Muscle of leg (tissue), 16 donors: Measurements from ENCODE around the gene WDR45. TPM values are rescaled to one million over a fixed set of nuclear protein-coding genes. Genes with fewer than 3 reads are reported as not detected.
A peak's percentile ranks its signal among the peaks of the same experiment; 100 is the strongest.
"Not testable (repeated sequence)": the region's sequence is repeated elsewhere in the genome, so short reads cannot be mapped to it uniquely, and the experiment has no call there.

Experiments
- DNase-seq: peaks from one replicate; pipeline ENCODE4 v3.0.0; 2013
- H3K27ac ChIP-seq: one replicate; pipeline ENCODE4 v1.5.1; 2013; ENCODE audit warnings: mild to moderate bottlenecking, low read length, control low read depth
- H3K27me3 ChIP-seq: one replicate; pipeline ENCODE4 v1.6.1; 2013; ENCODE audit warnings: low read length; ENCODE audit not compliant: control insufficient read depth, insufficient read depth
- H3K36me3 ChIP-seq: one replicate; pipeline ENCODE4 v1.6.1; 2013; ENCODE audit warnings: low read length; ENCODE audit not compliant: control insufficient read depth, insufficient read depth
- H3K4me1 ChIP-seq: one replicate; pipeline ENCODE4 v1.6.1; 2013; ENCODE audit warnings: low read length; ENCODE audit not compliant: control insufficient read depth, insufficient read depth
- H3K4me3 ChIP-seq: one replicate; pipeline ENCODE4 v1.5.1; 2013; ENCODE audit warnings: low read length, control low read depth
- H3K9me3 ChIP-seq: replicated peaks from 2 replicates; pipeline ENCODE4 v1.6.1; 2013; ENCODE audit warnings: low read depth, low read length; ENCODE audit not compliant: control insufficient read depth
- WGBS: methylation state at CpG from one replicate; pipeline ENCODE4 v1.1.5; 2013; ENCODE audit warnings: missing lambda C conversion rate; ENCODE audit not compliant: insufficient coverage; 5-methylcytosine and 5-hydroxymethylcytosine counted together
- long read RNA-seq, 11 donors: transcript quantifications; one replicate each; lab custom pipeline, GENCODE V29; 2026
- polyA plus RNA-seq, 8 donors: library from polyadenylated mRNA; unstranded; fragments of 120-200 nt; gene quantifications; one replicate each; pipeline versions ENCODE4 v1.2.1 to v1.2.3, GENCODE V29; 2013; ENCODE audit warnings: inconsistent platforms in 1 of 8, low replicate concordance in 1 of 8; ENCODE audit not compliant: insufficient read length in 8 of 8, insufficient read depth in 1 of 8
- total RNA-seq: library from RNA; stranded (reverse); fragments of 120-200 nt; gene quantifications from one replicate; pipeline ENCODE4 v1.2.4, GENCODE V29; 2013

Gene WDR45
- total RNA-seq (25.5 TPM), polyA plus RNA-seq (10 to 100 TPM; 34.1 to 39.1 (median 36.6) TPM)
- long read RNA-seq, donor 1, partial matches to known transcripts, result 0 of 2 reads
- long read RNA-seq, donor 1, other reads (novel, unspliced or antisense), result 0 of 2 reads
- long read RNA-seq, donor 2, result 0 reads
- long read RNA-seq, donor 3, partial matches to known transcripts, result 0 of 8 reads
- long read RNA-seq, donor 3, other reads (novel, unspliced or antisense), result 0 of 8 reads
- long read RNA-seq, donor 4, transcript WDR45-207 (11 exons, 1,639 nt), result major isoform, 5 of 5 reads
- long read RNA-seq, donor 4, partial matches to known transcripts, result 0 of 5 reads
- long read RNA-seq, donor 4, other reads (novel, unspliced or antisense), result 0 of 5 reads
- long read RNA-seq, donor 5, transcript WDR45-207 (11 exons, 1,639 nt), result major isoform, 14 of 18 reads
- long read RNA-seq, donor 5, partial matches to known transcripts, result 0 of 18 reads
- long read RNA-seq, donor 5, other reads (novel, unspliced or antisense), result 0 of 18 reads
- long read RNA-seq, donor 6, transcript WDR45-207 (11 exons, 1,639 nt), result major isoform, 9 of 11 reads
- long read RNA-seq, donor 6, partial matches to known transcripts, result 0 of 11 reads
- long read RNA-seq, donor 6, other reads (novel, unspliced or antisense), result 0 of 11 reads
- long read RNA-seq, donor 7, transcript WDR45-207 (11 exons, 1,639 nt), result major isoform, 5 of 10 reads
- long read RNA-seq, donor 7, partial matches to known transcripts, result 0 of 10 reads
- long read RNA-seq, donor 7, other reads (novel, unspliced or antisense), result 0 of 10 reads
- long read RNA-seq, donor 8, partial matches to known transcripts, result 0 of 4 reads
- long read RNA-seq, donor 8, other reads (novel, unspliced or antisense), result 0 of 4 reads
- long read RNA-seq, donor 9, partial matches to known transcripts, result 0 of 10 reads
- long read RNA-seq, donor 9, other reads (novel, unspliced or antisense), result 0 of 10 reads
- long read RNA-seq, donor 10, transcript WDR45-207 (11 exons, 1,639 nt), result major isoform, 11 of 12 reads
- long read RNA-seq, donor 10, partial matches to known transcripts, result 0 of 12 reads
- long read RNA-seq, donor 10, other reads (novel, unspliced or antisense), result 0 of 12 reads
- long read RNA-seq, donor 11, transcript WDR45-207 (11 exons, 1,639 nt), result major isoform, 6 of 10 reads
- long read RNA-seq, donor 11, partial matches to known transcripts, result 0 of 10 reads
- long read RNA-seq, donor 11, other reads (novel, unspliced or antisense), result 0 of 10 reads

DNA sequence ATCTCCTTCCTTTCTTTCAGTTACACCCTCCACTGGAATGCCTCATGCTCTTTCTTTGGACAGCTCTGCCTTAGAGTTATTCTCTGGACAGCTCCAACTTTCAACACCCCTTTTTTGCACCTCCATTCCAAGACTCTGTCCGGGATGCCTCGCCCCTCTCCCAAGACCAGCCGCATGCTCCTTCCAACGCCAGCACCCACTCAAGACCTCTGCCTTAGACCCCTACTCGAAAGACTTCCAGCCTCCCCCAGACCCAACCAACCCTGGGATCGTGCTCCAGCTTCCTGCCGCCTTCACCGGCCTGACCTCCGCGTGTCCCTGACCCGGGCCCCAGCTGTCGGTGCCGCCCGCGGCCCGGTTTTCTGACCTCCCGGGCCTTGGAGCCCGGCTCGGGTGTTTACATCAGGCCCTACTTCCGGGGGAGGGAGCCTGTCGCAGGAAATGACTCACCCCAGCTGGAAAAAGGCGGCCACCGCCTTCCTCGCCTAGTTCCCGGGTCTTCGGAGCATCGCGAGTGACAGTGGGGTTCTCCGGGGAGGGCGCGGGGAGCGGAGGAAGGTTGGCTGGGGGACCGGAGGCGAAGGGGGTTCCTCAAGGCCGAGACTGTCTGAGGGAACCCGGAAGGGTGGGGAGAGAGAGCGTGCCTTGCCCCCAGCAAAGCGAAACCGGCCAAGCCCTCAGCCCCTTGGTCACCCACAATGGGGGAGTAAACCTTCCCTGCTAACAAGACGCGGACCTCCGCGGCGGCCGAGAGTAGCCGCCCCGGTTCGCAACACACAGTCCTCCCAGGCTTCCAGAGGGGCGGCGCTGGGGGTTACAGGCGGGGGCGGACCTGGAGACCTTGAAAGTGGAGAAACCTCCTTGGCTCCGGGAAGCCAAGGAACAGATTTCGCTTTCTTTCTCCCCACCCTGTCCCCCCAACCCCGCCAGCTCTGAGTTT is at the start of gene WDR45:
WDR45 (minus strand) TSS at position 399 of the 940 bp plus-strand sequence. CDS start 1,792 bp downstream, outside the sequence.
- peaks cover 20% of the 10 kb centered on the region for H3K36me3 ChIP-seq
- no peaks in the 10 kb centered on the region for H3K9me3 ChIP-seq
- H3K27ac ChIP-seq, result peak within 1 kb of the TSS; percentile 97
- DNase-seq, result peak; percentile 88
- peak within 1 kb of the TSS; percentile 62 for H3K4me3 ChIP-seq
- WGBS, result 33% methylated on average over 37 of the region's 55 CpGs
- peaks cover 9% of the 10 kb centered on the region for H3K4me1 ChIP-seq
- H3K27me3 ChIP-seq, result no peaks in the 10 kb centered on the region

DNA sequence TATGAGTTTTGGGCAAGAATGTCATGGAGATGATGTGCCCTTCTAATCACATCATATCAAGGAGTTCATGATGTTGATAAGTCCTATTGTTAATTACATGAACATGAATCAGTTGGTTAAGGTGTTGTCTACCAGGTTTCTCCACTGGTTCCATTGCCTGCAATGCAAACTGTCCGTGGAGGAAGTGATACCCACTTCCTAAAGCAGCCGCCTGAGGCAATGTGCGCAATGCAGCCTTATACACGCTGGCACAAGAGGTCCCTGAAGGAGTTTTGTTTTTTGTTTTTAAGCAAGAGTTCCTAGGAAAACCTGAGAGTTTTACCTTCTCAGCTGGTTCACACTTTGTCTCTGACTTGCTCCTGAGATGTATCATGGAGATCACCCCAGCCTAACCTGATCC is 49.7 kb upstream of the WDR45 start:
- Histone ChIP-seq H3K27me3 (no peaks in the 10 kb centered on the region), H3K27ac (no peak overlapping the region), H3K4me3 (no peak overlapping the region), H3K4me1 (no peaks in the 10 kb centered on the region), H3K36me3 (no peaks in the 10 kb centered on the region), H3K9me3 (no peaks in the 10 kb centered on the region)
- DNase-seq, result no peak
- no CpG with 5 or more reads among the region's 4 CpGs for WGBS

DNA sequence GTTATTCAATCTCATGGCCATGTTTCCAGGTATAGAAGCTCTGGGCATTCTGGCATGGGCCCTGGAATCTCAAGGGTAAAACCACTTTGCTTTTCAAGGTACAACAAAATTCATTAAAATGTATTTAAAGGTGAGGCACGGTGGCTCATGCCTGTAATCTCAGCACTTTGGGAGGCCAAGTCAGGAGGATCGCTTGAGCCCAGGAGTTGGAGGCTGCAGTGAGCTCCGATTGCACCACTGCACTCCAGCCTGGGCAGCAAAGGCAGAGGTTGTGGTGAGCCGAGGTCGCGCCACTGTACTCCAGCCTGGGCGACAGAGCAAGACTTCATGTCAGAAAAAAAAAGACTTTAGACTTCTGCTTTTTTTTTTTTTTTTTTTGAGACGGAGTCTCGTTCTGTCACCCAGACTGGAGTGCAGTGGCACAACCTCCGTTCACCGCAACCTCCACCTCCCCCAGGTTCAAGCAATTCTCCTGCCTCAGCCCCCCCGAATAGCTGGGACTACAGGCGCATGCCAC is 48.1 kb upstream of the WDR45 start:
- 80% methylated on average over 2 of the region's 13 CpGs for WGBS
- not testable (repeated sequence) for H3K36me3 ChIP-seq, H3K4me3 ChIP-seq, H3K27ac ChIP-seq, H3K4me1 ChIP-seq, H3K27me3 ChIP-seq, H3K9me3 ChIP-seq, DNase-seq

DNA sequence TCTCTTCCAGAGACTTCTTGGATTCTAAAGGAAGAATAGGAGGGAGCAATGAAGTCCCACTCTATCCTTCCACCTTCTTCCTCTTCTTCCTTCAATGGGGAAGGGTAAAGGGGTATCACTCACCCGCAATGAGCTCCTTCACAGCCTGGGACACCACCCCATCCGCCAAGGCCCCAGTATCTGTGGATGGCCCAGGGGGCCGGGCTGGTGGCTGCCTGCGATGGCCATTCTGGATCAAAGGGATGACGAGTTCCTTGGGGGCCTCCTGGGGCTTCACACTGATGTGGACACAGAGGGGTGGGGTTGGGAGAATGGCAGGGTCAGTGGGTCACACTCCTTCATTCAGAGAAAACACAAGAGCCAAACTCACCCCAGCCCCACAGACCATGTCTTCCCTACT is 42.8 kb upstream of the WDR45 start:
- DNase-seq, result no peak
- no CpG with 5 or more reads among the region's 5 CpGs for WGBS
- Histone ChIP-seq H3K4me3 (peak overlapping the region; percentile 57), H3K4me1 (peaks cover 7% of the 10 kb centered on the region), H3K27ac (no peak overlapping the region), H3K27me3 (no peaks in the 10 kb centered on the region), H3K9me3 (no peaks in the 10 kb centered on the region), H3K36me3 (peaks cover 17% of the 10 kb centered on the region)

DNA sequence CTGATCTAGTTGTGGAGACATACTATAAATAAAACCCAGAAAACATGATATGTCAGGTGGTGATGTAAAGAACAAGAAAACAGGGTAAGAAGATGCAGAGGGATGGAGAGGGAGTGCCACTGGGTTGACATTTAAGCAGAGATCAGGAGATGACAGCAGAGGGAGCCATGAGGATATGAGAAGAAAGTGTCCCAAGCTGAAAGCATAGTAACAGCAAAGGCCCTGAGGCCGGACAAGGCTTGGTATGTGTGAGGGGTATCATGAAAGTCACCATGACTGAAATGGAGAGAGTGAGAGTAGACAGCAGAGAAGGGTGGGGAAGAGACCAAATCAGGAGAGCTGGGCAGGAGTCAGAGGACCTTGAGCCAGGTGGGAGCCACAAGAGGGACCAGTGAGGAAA is 40.4 kb upstream of the WDR45 start:
- 58% methylated on average over 1 of the region's 1 CpG for WGBS
- peaks cover 38% of the 10 kb centered on the region for H3K36me3 ChIP-seq
- no peak overlapping the region for H3K4me3 ChIP-seq
- no peaks in the 10 kb centered on the region for H3K9me3 ChIP-seq
- no peaks in the 10 kb centered on the region for H3K27me3 ChIP-seq
- no peak for DNase-seq
- peaks cover 7% of the 10 kb centered on the region for H3K4me1 ChIP-seq
- H3K27ac ChIP-seq, result no peak overlapping the region

DNA sequence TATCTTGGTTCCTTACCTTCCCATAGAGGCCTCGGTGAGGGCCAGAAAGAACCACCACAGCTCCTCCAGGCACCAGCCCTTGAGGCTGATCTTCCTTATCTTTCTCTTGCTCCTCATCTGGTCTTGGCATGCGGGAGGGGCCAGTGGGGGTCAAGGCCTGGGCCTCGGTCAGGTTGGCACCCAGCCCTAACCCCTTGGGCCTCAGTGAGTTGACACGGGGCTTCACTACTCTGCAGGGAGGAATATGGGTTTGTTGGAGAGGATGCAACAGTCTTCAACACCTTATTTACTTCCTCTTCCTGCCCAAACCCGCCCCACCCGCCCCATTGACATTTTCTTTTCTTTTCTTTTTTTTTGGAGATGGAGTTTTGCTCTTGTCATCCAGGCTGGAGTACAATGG is 37.9 kb upstream of the WDR45 start:
- peaks cover 2% of the 10 kb centered on the region for H3K4me1 ChIP-seq
- H3K36me3 ChIP-seq, result peaks cover 48% of the 10 kb centered on the region
- DNase-seq, result no peak
- no peak overlapping the region for H3K4me3 ChIP-seq
- no peaks in the 10 kb centered on the region for H3K9me3 ChIP-seq
- H3K27me3 ChIP-seq, result no peaks in the 10 kb centered on the region
- 91% methylated on average over 1 of the region's 6 CpGs for WGBS
- no peak overlapping the region for H3K27ac ChIP-seq

DNA sequence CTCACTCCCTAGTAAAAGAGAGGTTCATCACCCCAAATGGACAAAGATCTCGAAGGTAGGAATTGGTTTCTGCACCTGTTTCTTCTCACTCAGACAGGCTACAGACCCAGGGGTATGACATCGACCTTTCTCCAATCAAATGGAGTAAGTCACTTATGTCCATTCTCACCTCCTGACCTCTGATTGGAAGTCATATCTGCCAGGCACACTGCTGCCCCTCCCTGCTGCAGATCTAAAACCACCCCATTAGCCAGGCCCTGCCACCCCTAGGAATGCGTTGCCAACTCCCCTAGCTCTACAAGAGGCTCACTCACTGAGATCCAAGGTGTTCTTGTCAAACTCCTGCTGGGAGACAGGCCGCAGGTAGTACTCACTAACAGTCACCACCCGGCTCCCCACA is 37.0 kb upstream of the WDR45 start:
- H3K4me1 ChIP-seq, result no peaks in the 10 kb centered on the region
- H3K4me3 ChIP-seq, result no peak overlapping the region
- no peak overlapping the region for H3K27ac ChIP-seq
- DNase-seq, result no peak
- 65% methylated on average over 3 of the region's 5 CpGs for WGBS
- no peaks in the 10 kb centered on the region for H3K27me3 ChIP-seq
- H3K9me3 ChIP-seq, result no peaks in the 10 kb centered on the region
- H3K36me3 ChIP-seq, result peaks cover 56% of the 10 kb centered on the region

DNA sequence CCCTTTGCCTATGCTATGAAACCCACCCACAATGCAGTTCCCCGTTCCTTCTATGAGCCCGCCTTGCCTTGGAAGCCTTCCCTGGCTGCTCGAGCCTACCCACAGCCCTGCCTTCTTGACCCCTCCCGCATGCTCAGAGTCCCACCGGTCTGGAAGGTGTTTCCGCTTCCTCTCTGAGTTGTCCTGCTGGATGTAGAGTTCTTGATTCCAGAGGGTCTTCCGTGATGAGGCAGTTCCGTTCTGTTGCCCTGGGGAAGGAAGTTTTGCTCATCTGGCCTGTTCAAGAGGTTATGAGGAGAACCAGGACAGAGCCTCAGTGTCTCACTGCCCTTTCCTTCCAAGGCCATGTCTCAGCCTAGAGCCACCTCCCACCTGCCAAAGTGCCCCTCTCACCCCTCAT is 36.4 kb upstream of the WDR45 start:
- peaks cover 55% of the 10 kb centered on the region for H3K36me3 ChIP-seq
- 83% methylated on average over 1 of the region's 8 CpGs for WGBS
- H3K4me3 ChIP-seq, result no peak overlapping the region

DNA sequence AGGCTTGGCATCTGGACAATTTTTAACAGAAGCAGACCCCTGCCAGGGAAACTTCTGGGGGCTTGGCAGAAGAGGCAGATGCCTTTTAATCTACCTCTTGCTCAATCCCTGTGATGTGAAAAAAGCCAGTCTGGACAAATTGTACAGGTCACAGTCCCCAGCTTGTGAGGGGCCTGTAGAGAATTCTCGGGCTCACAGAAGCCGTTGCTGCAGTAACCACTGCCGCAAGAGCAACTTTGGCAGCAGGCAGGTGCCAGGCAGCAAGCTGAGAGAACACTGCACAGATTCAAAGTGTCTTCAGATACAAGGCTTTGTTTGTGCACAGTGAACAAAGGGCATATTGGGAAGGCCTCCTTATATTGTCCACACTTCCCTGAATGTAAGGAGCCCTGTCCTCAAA is 32.1 kb upstream of the WDR45 start:
- H3K27ac ChIP-seq, result no peak overlapping the region
- WGBS, result 86% methylated on average over 3 of the region's 3 CpGs
- no peaks in the 10 kb centered on the region for H3K4me1 ChIP-seq
- no peak for DNase-seq
- no peaks in the 10 kb centered on the region for H3K27me3 ChIP-seq
- peaks cover 43% of the 10 kb centered on the region for H3K36me3 ChIP-seq
- no peak overlapping the region for H3K4me3 ChIP-seq
- no peaks in the 10 kb centered on the region for H3K9me3 ChIP-seq

More for the DNA sequence above, 36.4 kb upstream of the WDR45 start:
- H3K27ac ChIP-seq, result no peak overlapping the region
- no peaks in the 10 kb centered on the region for H3K27me3 ChIP-seq
- no peaks in the 10 kb centered on the region for H3K4me1 ChIP-seq
- H3K9me3 ChIP-seq, result no peaks in the 10 kb centered on the region
- no peak for DNase-seq
